HG02840 (cell line): ENCODE data around the gene POLN.

Source experiments
- ATAC-seq: cut with Tn5 transposase; IDR thresholded peaks from one replicate; pipeline ENCODE4 v1.9.1; 2021; ENCODE audit warnings: mild to moderate bottlenecking, moderate library complexity, moderate number of reproducible peaks; ENCODE audit not compliant: unreplicated experiment, low FRiP score

POLN gene

DNA sequence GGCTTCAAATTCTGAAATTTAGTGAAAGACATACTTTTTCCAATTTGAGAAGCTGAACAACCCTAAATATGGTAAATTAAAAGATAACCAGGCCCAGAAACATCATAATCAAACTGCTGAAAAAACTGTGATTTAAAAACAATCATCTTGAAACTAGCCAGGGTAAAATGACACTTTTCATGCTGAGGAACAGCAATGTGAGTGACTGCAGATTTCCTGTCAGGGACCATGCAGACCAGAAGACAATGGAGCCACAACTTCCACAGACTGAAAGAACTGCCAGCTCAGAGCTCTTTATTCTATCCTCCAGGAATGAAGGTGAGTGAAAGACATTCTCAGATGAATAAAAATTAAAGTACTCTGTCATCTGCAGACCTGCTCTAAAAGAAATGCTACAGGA, 109.5 kb downstream of the POLN start:
- ATAC-seq = no peak

- no peak for ATAC-seq
These were observed 114.2 kb downstream of the POLN start for GRCh38 chr4:2127609-2128332.

DNA sequence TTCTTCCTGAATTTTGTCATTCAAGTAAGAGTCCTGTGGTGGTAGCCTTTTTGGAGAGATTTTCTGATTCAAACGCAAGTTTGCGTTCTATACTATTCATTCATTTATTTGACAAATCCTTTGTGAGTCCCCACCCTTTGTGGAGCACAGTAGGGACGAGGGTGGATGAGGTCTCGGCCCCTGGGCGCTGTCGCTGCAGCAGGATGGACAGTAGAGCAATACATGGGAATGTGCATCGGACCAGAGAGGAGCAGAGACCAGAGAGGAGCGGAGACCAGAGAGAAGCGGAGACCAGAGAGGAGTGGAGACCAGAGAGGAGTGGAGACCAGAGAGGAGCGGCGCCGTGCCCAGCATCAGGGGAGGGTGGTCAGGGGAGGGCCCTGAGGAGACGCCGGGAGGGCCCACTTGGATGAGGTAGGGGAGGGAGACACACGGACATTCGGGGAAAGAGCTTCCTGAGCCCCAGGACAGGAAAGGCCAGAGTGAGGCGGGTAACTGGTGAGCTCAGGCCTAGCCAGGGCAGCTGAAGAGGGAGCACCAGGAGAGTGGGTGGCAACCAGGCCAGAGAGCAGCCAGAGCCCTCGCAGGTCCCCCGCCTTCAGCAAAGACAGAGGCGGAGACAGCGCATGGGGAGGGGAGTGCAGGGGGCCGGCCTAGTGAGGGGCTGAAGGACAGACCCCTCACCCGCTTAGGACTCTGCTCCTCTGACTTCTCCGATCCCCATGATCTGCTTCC, 115.4 kb downstream of the POLN start:
- no peak for ATAC-seq

DNA sequence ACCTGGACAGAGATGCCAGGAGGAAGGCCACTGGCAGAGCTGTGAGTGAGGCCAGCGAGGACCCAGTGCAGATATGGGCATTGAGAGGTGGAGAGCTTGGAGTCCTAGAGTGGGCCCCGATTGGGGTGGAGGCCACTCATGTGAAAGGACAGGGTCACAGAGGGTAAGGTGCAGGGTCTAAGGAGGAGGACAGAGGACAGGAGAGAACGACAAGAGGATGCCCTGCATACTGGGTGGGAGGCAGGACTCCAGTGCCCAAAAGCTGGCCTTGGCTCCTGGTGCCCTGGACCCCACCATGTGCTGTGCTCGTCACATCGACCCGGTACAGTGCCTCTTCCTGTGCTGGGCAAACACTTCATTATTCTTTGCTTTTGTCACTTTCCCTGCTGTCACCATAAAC, 116.1 kb downstream of the POLN start:
- no peak for ATAC-seq

DNA sequence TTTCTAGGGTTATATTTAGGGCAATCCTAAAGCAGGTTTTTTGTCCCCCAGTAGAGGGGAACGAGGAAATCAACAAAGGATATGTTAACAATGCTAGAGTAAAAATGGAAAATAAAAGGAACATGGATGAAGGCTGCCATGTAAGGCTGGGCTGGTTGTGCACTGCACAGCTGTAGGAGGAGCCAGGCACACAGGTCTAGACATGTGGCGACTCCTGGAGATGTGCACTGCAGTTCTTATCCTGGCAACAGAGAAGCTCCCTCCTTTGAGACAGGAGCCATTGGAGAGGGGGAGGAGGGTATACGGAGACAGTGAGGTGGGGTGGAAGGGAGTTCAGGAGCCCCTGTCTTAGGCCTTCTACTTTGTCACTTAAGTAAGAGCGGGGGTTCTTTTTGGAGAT, 116.9 kb downstream of the POLN start:
- ATAC-seq = no peak

GRCh38 chr4:2116687-2117400, 125.1 kb downstream of the POLN start:
- no peak for ATAC-seq

- ATAC-seq = no peak
These were observed 136.4 kb downstream of the POLN start for GRCh38 chr4:2105559-2105958.

- ATAC-seq = no peak
These were observed 137.2 kb downstream of the POLN start for GRCh38 chr4:2104556-2105345.

GRCh38 chr4:2103843-2104547, 137.9 kb downstream of the POLN start:
- no peak for ATAC-seq

GRCh38 chr4:2103127-2103842, 138.6 kb downstream of the POLN start:
- ATAC-seq = no peak

- no peak for ATAC-seq
These were observed 139.7 kb downstream of the POLN start for GRCh38 chr4:2102045-2102883.

- no peak for ATAC-seq
These were observed 140.4 kb downstream of the POLN start for GRCh38 chr4:2101346-2102044.

DNA sequence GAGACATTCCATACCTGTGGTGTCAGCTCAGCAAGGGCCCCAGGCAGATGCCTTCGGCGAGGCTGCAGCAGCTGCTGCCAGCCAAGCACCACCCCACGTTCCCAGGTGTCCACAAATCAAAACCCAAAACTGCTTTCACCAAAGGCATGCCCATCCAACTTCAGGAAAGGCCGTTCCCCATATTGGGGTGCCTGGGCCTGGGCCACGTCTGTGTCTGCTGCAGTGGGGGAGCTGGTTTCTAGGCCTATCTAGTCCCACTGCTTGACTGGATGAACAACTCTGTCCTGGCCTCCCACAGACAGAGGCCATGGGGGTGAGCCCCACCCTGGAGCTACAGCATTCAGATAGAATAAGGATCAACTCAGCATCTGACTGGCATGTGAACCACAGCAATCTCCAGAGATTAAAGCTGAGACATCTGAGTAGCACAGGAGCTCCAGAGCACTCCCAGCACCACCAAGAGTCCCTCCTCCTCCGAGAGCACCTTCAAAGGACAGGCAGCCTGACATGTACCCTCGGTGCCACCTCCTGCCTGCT, 145.8 kb downstream of the POLN start:
- ATAC-seq = no peak

DNA sequence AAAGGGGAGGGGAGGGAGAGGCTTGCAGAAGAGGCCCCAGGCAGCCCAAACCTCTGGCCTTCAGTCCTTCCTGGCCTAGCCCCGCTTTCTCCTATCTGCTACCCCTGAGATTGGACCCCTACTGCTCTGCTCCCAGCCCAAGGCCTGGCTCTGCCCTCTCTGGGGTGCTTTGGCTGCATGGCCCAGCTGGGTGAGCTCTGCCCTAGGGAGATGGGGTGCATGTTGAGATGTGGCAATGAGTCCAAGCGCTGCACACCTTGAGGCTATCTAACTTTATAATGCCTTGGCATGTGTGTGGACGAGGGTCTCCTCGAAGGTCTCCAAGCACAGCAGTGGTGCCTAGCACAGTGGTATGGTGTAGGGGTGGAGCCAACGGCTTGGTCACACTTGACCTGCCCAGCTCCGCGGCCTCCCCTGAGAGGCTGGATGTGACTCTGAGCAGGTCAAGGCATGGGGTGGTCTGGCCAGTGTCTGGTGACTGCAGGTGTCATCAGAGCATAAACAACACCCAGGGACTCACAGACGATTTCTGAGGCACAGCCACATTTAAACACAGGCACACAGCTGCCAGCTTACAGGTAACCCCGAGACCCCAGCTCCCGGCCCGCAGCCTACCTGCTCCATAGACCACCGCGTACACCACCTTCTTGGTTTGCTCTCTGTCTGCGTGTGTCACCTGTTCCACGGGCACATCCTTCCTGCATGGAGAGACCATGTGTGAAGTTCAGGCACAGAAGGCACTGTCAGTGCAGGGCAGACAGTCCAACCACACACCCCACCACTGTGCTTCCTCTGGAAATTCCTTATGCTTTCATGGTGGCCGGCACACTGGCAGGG, 146.5 kb downstream of the POLN start:
- no peak for ATAC-seq

DNA sequence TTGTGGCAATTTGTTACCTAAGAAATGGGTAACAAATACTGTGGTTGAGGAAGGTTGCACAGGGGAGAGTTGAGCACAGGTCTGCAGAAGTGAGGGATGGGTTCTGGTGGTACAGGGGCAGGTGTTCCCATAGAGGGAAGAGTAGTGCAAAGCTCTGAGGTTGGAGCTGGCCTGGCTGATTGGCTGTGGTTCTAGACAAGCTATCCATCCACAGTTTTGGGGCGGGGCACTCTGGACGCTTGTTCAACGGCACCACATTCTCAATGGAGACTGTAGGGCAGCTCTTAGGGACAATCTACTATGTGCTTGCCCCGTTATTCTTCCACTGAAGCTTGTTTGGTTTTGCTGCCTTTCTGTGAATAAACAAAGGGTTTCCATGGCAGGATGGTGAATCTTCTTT, 147.4 kb downstream of the POLN start:
- no peak for ATAC-seq

GRCh38 chr4:2093265-2093664, 148.7 kb downstream of the POLN start:
- ATAC-seq = no peak

GRCh38 chr4:2092669-2093053, 149.3 kb downstream of the POLN start:
- no peak for ATAC-seq
